ENCODE results near the gene AURKB.
"Not testable (repeated sequence)": the region's sequence is repeated elsewhere in the genome, so short reads cannot be mapped to it uniquely, and the experiment has no call there.

AURKB gene

GRCh38 chr17:8186446-8186786 lies 24.0 kb downstream of the AURKB start:
- peaks cover 13% of the 10 kb centered on the region for H3K27me3 ChIP-seq (ENCODE audit: control insufficient read depth, insufficient read depth, low read length)
- peak overlapping the region; percentile 44 for H3K27ac ChIP-seq (ENCODE audit: low read depth, low read length)
- H3K4me3 ChIP-seq (ENCODE audit: low read depth, low read length) = peak overlapping the region; percentile 87
- H3K36me3 ChIP-seq (ENCODE audit: control insufficient read depth, insufficient read depth, low read length) = no peaks in the 10 kb centered on the region
- peaks cover 8% of the 10 kb centered on the region for H3K4me1 ChIP-seq (ENCODE audit: control insufficient read depth, insufficient read depth, low read length)
- peak overlapping the region; percentile 13; the same call in 1 of the 2 replicates for H3K9ac ChIP-seq (ENCODE audit: low read depth, low read length)
- no peaks in the 10 kb centered on the region for H3K9me3 ChIP-seq (ENCODE audit: control insufficient read depth, insufficient read depth, low read length)

GRCh38 chr17:8185582-8186445 lies 24.6 kb downstream of the AURKB start:
- H3K27ac ChIP-seq (ENCODE audit: low read depth, low read length) = peak overlapping the region; percentile 44
- H3K36me3 ChIP-seq (ENCODE audit: control insufficient read depth, insufficient read depth, low read length) = no peaks in the 10 kb centered on the region
- no peaks in the 10 kb centered on the region for H3K9me3 ChIP-seq (ENCODE audit: control insufficient read depth, insufficient read depth, low read length)
- H3K4me1 ChIP-seq (ENCODE audit: control insufficient read depth, insufficient read depth, low read length) = peaks cover 8% of the 10 kb centered on the region
- H3K27me3 ChIP-seq (ENCODE audit: control insufficient read depth, insufficient read depth, low read length) = peaks cover 13% of the 10 kb centered on the region
- H3K4me3 ChIP-seq (ENCODE audit: low read depth, low read length) = peak overlapping the region; percentile 87
- peak overlapping the region; percentile 13; the same call in 1 of the 2 replicates for H3K9ac ChIP-seq (ENCODE audit: low read depth, low read length)

DNA sequence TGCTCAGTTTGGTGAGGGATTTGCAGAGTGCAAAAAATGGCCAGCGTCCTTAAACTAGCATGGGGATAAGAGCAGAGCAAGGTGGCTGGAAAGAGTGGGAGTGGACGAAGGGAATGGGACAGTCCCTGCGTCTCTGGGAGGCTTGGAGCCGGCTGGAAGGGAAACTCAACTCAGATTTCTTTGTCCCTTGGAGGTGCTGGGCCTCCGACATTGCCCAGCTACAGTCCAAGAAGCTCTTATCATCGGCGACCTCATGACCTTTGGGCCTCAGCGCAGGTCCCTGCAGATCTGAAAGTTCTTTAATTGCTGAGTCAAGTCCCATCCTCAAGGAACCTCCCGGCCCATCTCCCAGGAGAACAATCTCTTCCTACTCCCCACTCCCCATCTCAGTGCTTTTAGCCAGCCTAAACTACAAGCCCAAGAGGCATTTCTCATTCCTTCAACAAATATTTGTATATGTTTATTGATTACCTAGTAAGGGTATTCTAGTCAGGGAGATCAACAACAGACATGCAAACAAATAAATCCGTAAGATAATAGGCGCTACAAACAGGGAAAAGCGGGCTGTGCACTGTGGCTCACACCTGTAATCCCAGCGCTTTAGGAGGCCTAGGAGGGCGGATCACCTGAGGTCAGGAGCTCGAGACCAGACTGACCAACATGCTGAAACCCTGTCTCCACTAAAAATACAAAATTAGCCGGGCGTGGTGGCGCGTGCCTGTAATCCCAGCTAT lies 33.2 kb downstream of the AURKB start:
- no peaks in the 10 kb centered on the region for H3K27me3 ChIP-seq (ENCODE audit: control insufficient read depth, insufficient read depth, low read length)
- peak overlapping the region; percentile 68 for H3K9ac ChIP-seq (ENCODE audit: low read depth, low read length)
- H3K36me3 ChIP-seq (ENCODE audit: control insufficient read depth, insufficient read depth, low read length) = no peaks in the 10 kb centered on the region
- H3K4me3 ChIP-seq (ENCODE audit: low read depth, low read length) = peak overlapping the region; percentile 86
- peaks cover 20% of the 10 kb centered on the region for H3K4me1 ChIP-seq (ENCODE audit: control insufficient read depth, insufficient read depth, low read length)
- H3K9me3 ChIP-seq (ENCODE audit: control insufficient read depth, insufficient read depth, low read length) = no peaks in the 10 kb centered on the region
- H3K27ac ChIP-seq (ENCODE audit: low read depth, low read length) = peak overlapping the region; percentile 67

DNA sequence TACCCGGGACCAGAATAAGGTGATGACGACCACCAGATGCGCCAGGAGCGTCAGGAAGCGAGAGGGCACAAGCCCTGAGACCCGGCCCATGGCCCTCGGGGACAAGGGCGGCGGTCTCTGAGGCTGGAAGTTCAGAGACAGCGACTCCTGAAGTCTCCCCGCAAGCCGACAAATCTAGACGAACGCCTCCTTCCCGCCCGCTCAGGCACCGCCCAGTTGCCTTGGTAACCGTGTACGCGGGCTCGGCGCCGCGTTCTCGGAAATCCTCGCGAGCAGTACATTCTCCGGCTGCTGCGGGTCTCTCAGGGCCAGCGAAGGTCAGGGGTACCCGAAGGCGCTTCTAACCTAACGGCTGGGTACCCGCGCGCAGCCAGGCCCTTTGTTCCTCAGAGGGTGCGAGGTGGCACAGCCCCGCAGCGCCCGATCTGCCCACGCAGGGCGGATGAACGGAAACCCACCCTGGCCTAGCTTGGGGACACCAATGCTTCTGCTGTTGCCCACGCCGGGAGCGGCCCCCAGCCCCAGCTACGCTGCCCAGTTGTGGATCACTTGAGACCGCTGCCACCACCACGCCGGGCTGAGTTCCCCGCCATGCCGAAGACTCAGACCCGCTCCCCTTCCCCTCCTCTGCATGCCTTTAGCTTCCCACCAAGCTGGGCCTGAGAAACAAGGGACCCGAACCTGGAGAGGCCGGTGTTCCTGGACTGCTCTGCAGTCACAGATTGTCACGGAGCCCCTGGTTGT lies 34.0 kb downstream of the AURKB start, which contains the start of gene TMEM107:
Gene TMEM107, minus strand, starts transcription at position 184 of the 744 bp plus-strand sequence. Its CDS starts 94 bp downstream, at position 90.
- peak within 1 kb of the TSS; percentile 68 for H3K9ac ChIP-seq (ENCODE audit: low read depth, low read length)
- H3K9me3 ChIP-seq (ENCODE audit: control insufficient read depth, insufficient read depth, low read length) = no peaks in the 10 kb centered on the region
- no peaks in the 10 kb centered on the region for H3K27me3 ChIP-seq (ENCODE audit: control insufficient read depth, insufficient read depth, low read length)
- H3K27ac ChIP-seq (ENCODE audit: low read depth, low read length) = peak within 1 kb of the TSS; percentile 67
- peak within 1 kb of the TSS; percentile 86 for H3K4me3 ChIP-seq (ENCODE audit: low read depth, low read length)
- no peaks in the 10 kb centered on the region for H3K36me3 ChIP-seq (ENCODE audit: control insufficient read depth, insufficient read depth, low read length)
- H3K4me1 ChIP-seq (ENCODE audit: control insufficient read depth, insufficient read depth, low read length) = peaks cover 20% of the 10 kb centered on the region

DNA sequence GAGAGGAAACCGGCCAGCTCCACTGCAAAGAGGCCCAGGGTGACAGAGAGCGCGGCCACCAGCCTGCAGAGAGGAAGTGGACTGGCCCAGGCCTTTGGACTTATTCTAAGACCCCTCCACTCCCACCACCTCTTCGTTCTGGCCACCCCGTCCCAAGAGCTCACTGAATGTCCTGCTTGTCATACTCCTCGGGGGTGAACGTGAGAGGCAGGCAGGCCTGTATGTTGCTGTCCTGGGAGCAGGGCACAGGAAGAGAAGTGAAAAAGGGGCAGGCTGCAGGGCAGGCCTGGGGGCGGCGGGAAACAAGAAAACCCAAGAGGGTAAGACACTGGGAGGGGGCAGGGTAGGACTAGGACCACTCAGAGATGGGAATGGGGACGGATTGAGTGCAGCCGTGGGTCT lies 34.6 kb downstream of the AURKB start:
- Histone ChIP-seq H3K9ac (ENCODE audit: low read depth, low read length) (peak overlapping the region; percentile 68; the same call in 1 of the 2 replicates), H3K36me3 (ENCODE audit: control insufficient read depth, insufficient read depth, low read length) (no peaks in the 10 kb centered on the region), H3K27me3 (ENCODE audit: control insufficient read depth, insufficient read depth, low read length) (no peaks in the 10 kb centered on the region), H3K9me3 (ENCODE audit: control insufficient read depth, insufficient read depth, low read length) (no peaks in the 10 kb centered on the region), H3K27ac (ENCODE audit: low read depth, low read length) (peak overlapping the region; percentile 67), H3K4me3 (ENCODE audit: low read depth, low read length) (peak overlapping the region; percentile 86), H3K4me1 (ENCODE audit: control insufficient read depth, insufficient read depth, low read length) (peaks cover 20% of the 10 kb centered on the region)

- Histone ChIP-seq H3K27me3 (ENCODE audit: control insufficient read depth, insufficient read depth, low read length) (no peaks in the 10 kb centered on the region), H3K9me3 (ENCODE audit: control insufficient read depth, insufficient read depth, low read length) (no peaks in the 10 kb centered on the region), H3K9ac (ENCODE audit: low read depth, low read length) (peak overlapping the region; percentile 97), H3K36me3 (ENCODE audit: control insufficient read depth, insufficient read depth, low read length) (no peaks in the 10 kb centered on the region), H3K4me1 (ENCODE audit: control insufficient read depth, insufficient read depth, low read length) (peaks cover 20% of the 10 kb centered on the region), H3K4me3 (ENCODE audit: low read depth, low read length) (peak overlapping the region; percentile 72), H3K27ac (ENCODE audit: low read depth, low read length) (peak overlapping the region; percentile 98)
These were observed 36.5 kb downstream of the AURKB start for GRCh38 chr17:8173871-8174322.

DNA sequence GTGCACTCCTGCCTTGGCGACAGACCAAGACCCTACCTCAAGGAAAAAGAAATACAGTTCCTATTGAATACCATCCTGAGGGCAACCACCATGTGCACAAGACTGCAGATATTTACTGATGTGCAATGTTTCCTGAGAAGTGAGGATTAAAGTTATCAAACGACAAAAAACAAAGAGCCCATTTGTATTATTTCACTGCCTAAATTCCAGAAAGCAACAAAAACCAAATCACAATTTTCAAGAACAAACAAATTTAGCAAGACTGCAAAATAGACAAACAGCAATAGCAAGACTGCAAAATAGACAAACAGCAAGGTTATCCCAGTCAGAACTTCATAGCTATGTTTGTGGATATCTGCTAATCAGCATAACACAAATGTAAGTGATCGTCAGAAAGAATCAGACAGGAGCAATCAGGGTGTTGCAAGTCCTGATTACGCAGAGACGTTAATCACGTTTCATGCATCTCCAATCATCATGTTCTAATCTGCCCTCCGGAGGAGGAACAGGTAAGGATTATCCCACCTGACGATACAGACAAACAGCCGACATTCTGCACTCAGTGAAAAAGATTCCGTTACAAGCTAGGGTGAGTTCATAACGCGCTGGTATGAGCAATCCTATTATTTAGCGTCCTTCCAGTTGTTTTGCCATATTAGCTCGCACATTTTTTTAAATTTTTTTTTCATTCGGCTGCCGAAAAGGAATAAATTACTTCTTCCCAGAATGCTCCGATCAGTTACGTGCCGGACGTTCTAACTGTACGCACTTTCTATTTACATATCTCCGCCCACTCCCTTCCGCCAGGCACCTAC lies 37.1 kb downstream of the AURKB start:
- H3K36me3 ChIP-seq (ENCODE audit: control insufficient read depth, insufficient read depth, low read length) = no peaks in the 10 kb centered on the region
- no peaks in the 10 kb centered on the region for H3K9me3 ChIP-seq (ENCODE audit: control insufficient read depth, insufficient read depth, low read length)
- H3K4me3 ChIP-seq (ENCODE audit: low read depth, low read length) = peak overlapping the region; percentile 72
- peak overlapping the region; percentile 97 for H3K9ac ChIP-seq (ENCODE audit: low read depth, low read length)
- H3K4me1 ChIP-seq (ENCODE audit: control insufficient read depth, insufficient read depth, low read length) = peaks cover 20% of the 10 kb centered on the region
- no peaks in the 10 kb centered on the region for H3K27me3 ChIP-seq (ENCODE audit: control insufficient read depth, insufficient read depth, low read length)
- peak overlapping the region; percentile 98 for H3K27ac ChIP-seq (ENCODE audit: low read depth, low read length)

- H3K9ac ChIP-seq (ENCODE audit: low read depth, low read length); H3K4me3 ChIP-seq (ENCODE audit: low read depth, low read length); H3K27ac ChIP-seq (ENCODE audit: low read depth, low read length): not testable (repeated sequence)
These were observed 40.2 kb downstream of the AURKB start for GRCh38 chr17:8170186-8170585.

DNA sequence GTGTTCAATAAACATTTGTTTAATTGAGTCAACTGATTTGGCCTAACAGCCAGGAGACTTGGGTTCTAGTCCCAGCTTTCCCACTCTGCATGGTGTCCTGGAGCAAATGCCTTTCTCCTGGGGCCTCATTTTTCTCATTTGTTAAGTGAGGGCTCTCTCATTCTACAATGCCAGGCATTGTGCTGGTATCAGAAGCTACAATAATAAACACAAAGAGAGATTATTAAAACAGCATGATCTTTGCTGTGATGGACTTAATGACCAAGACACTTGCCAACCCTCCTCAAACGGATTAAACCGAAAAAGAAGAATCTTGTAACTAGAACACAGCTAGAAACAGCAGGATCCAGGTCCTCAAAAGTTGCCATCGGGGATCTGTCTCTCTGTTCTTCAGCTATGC lies 42.8 kb downstream of the AURKB start:
- no peak overlapping the region for H3K27ac ChIP-seq (ENCODE audit: low read depth, low read length)

More at GRCh38 chr17:8170186-8170585, 40.2 kb downstream of the AURKB start:
- not testable (repeated sequence) for H3K9me3 ChIP-seq (ENCODE audit: control insufficient read depth, insufficient read depth, low read length); H3K36me3 ChIP-seq (ENCODE audit: control insufficient read depth, insufficient read depth, low read length); H3K27me3 ChIP-seq (ENCODE audit: control insufficient read depth, insufficient read depth, low read length); H3K4me1 ChIP-seq (ENCODE audit: control insufficient read depth, insufficient read depth, low read length)

GRCh38 chr17:8166731-8167130 lies 43.6 kb downstream of the AURKB start:
- no peak overlapping the region for H3K9ac ChIP-seq (ENCODE audit: low read depth, low read length)

More for the DNA sequence above, 42.8 kb downstream of the AURKB start:
- H3K9me3 ChIP-seq (ENCODE audit: control insufficient read depth, insufficient read depth, low read length) = no peaks in the 10 kb centered on the region
- no peaks in the 10 kb centered on the region for H3K27me3 ChIP-seq (ENCODE audit: control insufficient read depth, insufficient read depth, low read length)
- H3K4me3 ChIP-seq (ENCODE audit: low read depth, low read length) = no peak overlapping the region
- no peak overlapping the region for H3K9ac ChIP-seq (ENCODE audit: low read depth, low read length)
- H3K4me1 ChIP-seq (ENCODE audit: control insufficient read depth, insufficient read depth, low read length) = peaks cover 13% of the 10 kb centered on the region
- H3K36me3 ChIP-seq (ENCODE audit: control insufficient read depth, insufficient read depth, low read length) = no peaks in the 10 kb centered on the region

More at GRCh38 chr17:8166731-8167130, 43.6 kb downstream of the AURKB start:
- Histone ChIP-seq H3K27me3 (ENCODE audit: control insufficient read depth, insufficient read depth, low read length) (no peaks in the 10 kb centered on the region), H3K4me3 (ENCODE audit: low read depth, low read length) (no peak overlapping the region), H3K9me3 (ENCODE audit: control insufficient read depth, insufficient read depth, low read length) (no peaks in the 10 kb centered on the region), H3K27ac (ENCODE audit: low read depth, low read length) (no peak overlapping the region), H3K36me3 (ENCODE audit: control insufficient read depth, insufficient read depth, low read length) (no peaks in the 10 kb centered on the region), H3K4me1 (ENCODE audit: control insufficient read depth, insufficient read depth, low read length) (peaks cover 13% of the 10 kb centered on the region)
